ENCODE measurements around the gene TCF4. TPM values are rescaled to one million over a fixed set of nuclear protein-coding genes. Genes with fewer than 3 reads are reported as not detected.
"Not testable (repeated sequence)": the region's sequence is repeated elsewhere in the genome, so short reads cannot be mapped to it uniquely, and the experiment has no call there.

The TCF4 gene
- total RNA-seq, 1 donor from 2014 or later, result 7.2 TPM

GRCh38 chr18:55473560-55473959, 114.4 kb downstream of the TCF4 start:
- no peak for DNase-seq (ENCODE audit: low read depth)
- H3K4me3 ChIP-seq (ENCODE audit: low read depth, low read length), result no peak overlapping the region
- TF ChIP-seq CTCF (conservative IDR thresholded peaks at IDR 0.05; ENCODE audit: low read depth, low read length), result no peak

DNA sequence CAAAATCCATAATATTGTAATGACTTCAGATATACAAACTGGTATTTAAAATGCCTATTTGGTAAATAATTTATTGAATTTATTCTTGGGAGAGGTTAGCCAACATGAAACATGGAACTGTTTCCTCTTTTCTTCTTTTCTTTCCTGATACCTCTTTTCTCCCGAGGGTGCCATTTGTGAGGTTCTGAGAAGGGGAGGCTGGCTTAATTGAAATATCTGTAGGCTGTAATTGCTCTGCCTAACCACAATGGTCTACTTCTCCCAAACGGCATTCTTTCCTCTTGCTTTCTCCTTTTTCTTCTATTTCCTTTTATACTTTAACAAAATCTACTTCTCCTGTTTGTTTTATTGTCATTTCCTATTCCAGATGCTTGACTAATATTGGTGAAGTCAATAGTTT, 114.9 kb downstream of the TCF4 start:
- no peak for TF ChIP-seq CTCF (conservative IDR thresholded peaks at IDR 0.05; ENCODE audit: low read depth, low read length)
- DNase-seq (ENCODE audit: low read depth), result no peak
- no peak overlapping the region for H3K4me3 ChIP-seq (ENCODE audit: low read depth, low read length)

DNA sequence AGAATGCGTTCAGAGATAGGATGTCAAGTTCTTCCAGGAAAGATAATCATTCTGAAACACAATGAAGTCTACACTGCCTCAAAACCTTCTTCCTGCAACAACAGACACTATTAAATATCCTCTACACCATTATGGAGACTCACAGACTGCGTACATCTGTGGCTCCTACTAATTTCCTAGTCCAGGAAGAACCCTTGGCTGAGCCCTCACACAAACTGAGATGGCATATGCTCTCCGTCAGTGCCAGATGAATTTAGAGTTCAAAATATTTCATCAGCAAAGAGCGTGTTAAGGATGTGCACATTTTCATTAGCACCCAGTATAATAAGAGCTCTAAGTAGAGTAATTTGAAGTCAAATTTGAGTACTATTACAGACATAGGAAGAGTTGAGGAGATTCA, 117.2 kb downstream of the TCF4 start:
- no peak for TF ChIP-seq CTCF (conservative IDR thresholded peaks at IDR 0.05; ENCODE audit: low read depth, low read length)
- H3K4me3 ChIP-seq (ENCODE audit: low read depth, low read length), result no peak overlapping the region
- DNase-seq (ENCODE audit: low read depth), result no peak

DNA sequence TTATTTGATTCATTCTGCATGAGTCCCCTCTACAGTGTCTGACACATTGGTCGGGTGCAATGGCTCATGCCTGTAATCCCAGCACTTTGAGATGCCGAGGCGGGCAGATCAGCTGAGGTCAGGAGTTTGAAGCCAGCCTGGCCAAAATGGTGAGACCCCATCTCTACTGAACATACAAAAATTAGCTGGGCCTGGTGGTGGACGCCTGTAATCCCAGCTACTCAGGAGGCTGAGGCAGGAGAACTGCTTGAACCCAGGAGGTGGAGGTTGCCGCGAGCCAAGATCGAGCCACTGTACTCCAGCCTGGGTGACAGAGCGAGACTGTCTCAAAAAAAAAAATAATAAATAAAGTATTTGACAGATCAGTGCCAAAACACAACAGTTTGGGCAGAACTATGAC, 118.9 kb downstream of the TCF4 start:
- DNase-seq (ENCODE audit: low read depth); H3K4me3 ChIP-seq (ENCODE audit: low read depth, low read length): not testable (repeated sequence)

DNA sequence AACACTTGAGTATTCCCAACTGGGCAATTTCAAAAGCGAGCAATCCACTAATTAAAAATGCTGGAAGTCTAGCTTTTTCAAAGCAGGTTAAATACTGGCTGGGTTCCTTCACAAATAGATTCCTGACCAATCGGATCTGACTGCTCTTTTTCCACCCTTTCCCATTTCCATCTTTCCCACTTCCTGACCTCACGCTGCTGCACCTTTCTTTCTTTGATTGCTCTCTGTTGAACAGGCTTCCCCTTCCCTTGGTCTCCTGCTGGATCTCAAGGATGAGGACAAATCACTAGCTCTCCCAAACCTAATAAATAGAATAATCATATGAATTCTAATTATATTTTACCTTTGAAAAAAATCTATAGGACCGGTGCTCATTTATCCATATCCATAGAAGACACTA, 121.2 kb downstream of the TCF4 start:
- DNase-seq (ENCODE audit: low read depth), result no peak
- TF ChIP-seq CTCF (conservative IDR thresholded peaks at IDR 0.05; ENCODE audit: low read depth, low read length), result no peak
- no peak overlapping the region for H3K4me3 ChIP-seq (ENCODE audit: low read depth, low read length)

GRCh38 chr18:55465313-55465712, 122.7 kb downstream of the TCF4 start:
- H3K4me3 ChIP-seq (ENCODE audit: low read depth, low read length), result no peak overlapping the region
- DNase-seq (ENCODE audit: low read depth), result no peak
- TF ChIP-seq CTCF (conservative IDR thresholded peaks at IDR 0.05; ENCODE audit: low read depth, low read length), result no peak

- H3K4me3 ChIP-seq (ENCODE audit: low read depth, low read length), result no peak overlapping the region
- DNase-seq (ENCODE audit: low read depth), result no peak
- TF ChIP-seq CTCF (conservative IDR thresholded peaks at IDR 0.05; ENCODE audit: low read depth, low read length), result no peak
These were observed 123.4 kb downstream of the TCF4 start for GRCh38 chr18:55464581-55464980.

DNA sequence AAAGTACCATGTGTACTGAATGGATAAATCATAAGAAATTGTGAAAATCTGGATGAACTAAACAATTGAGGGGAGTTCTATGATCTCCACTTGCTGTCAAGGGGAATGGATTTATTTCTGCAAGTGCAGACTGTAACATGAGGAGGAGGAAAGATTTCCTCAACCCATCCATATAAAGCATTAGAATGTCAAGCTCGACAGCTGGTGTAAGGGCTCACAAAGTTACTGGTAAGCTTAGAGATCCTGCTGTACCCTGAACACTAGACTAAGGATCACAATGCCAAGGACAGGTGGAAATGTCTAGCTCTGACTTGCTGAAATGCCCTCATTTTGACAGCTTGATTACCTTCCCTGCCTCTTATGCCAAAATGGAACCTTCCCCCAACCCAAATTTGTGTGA, 125.3 kb downstream of the TCF4 start:
- no peak for DNase-seq (ENCODE audit: low read depth)
- H3K4me3 ChIP-seq (ENCODE audit: low read depth, low read length), result no peak overlapping the region
- TF ChIP-seq CTCF (conservative IDR thresholded peaks at IDR 0.05; ENCODE audit: low read depth, low read length), result no peak

Measured in epithelial cell of proximal tubule (primary cell).